ENCODE data around the gene PRDX6.

Gene PRDX6

DNA sequence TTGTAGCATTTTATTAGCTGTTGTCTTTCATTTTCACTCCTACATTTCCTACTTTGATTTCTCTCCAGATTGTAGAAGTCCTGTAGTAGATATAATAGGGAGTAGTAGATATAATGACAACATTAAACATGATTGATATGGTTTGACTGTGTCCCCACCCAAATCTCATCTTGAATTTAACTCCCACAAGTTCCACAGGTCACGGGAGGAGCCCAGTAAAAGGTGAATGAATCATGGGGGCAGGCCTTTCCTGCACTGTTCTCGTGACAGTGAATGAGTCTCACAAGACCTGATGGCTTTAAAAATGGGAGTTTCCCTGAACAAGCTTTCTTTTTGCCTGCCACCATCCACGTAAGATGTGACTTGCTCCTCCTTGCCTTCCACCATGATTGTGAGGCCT lies 7.5 kb upstream of the PRDX6 start:
- ChIA-PET CTCF (no interaction called here), POLR2A (no interaction called here)
- H3K36me3 ChIP-seq (ENCODE audit: control insufficient read depth in 2 of 2, insufficient read depth in 1 of 2, low read length in 2 of 2) = peaks cover 0 to 4% of the 10 kb centered on the region in 2 experiments; a peak in 1 of 3 replicates
- H3K9me3 ChIP-seq (ENCODE audit: control insufficient read depth, insufficient read depth, low read depth, low read length) = no peaks in the 10 kb centered on the region
- no peaks in the 10 kb centered on the region for H3K4me1 ChIP-seq (ENCODE audit: control insufficient read depth, insufficient read depth, low read length)
- no peak for TF ChIP-seq ZNF354C (tag by site-specific recombination; IDR thresholded peaks at IDR 0.05; ENCODE audit: borderline replicate concordance, low read depth)
- no peak for TF ChIP-seq ZNF223 (tag by site-specific recombination; IDR thresholded peaks at IDR 0.05)
- no peak for TF ChIP-seq ZNF830 (tag by site-specific recombination; IDR thresholded peaks at IDR 0.05; ENCODE audit: low read depth)
- TF ChIP-seq, protein P1, sequence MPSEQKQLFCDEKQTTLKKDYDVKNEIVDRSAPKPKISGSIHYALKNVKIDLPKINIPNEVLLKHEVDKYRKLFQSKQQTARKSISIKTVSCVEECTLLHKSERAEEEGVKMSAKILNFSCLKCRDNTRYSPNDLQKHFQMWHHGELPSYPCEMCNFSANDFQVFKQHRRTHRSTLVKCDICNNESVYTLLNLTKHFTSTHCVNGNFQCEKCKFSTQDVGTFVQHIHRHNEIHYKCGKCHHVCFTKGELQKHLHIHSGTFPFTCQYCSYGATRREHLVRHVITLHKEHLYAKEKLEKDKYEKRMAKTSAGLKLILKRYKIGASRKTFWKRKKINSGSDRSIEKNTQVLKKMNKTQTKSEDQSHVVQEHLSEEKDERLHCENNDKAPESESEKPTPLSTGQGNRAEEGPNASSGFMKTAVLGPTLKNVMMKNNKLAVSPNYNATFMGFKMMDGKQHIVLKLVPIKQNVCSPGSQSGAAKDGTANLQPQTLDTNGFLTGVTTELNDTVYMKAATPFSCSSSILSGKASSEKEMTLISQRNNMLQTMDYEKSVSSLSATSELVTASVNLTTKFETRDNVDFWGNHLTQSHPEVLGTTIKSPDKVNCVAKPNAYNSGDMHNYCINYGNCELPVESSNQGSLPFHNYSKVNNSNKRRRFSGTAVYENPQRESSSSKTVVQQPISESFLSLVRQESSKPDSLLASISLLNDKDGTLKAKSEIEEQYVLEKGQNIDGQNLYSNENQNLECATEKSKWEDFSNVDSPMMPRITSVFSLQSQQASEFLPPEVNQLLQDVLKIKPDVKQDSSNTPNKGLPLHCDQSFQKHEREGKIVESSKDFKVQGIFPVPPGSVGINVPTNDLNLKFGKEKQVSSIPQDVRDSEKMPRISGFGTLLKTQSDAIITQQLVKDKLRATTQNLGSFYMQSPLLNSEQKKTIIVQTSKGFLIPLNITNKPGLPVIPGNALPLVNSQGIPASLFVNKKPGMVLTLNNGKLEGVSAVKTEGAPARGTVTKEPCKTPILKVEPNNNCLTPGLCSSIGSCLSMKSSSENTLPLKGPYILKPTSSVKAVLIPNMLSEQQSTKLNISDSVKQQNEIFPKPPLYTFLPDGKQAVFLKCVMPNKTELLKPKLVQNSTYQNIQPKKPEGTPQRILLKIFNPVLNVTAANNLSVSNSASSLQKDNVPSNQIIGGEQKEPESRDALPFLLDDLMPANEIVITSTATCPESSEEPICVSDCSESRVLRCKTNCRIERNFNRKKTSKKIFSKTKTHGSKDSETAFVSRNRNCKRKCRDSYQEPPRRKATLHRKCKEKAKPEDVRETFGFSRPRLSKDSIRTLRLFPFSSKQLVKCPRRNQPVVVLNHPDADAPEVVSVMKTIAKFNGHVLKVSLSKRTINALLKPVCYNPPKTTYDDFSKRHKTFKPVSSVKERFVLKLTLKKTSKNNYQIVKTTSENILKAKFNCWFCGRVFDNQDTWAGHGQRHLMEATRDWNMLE (tag by site-specific recombination; conservative IDR thresholded peaks at IDR 0.05; ENCODE audit: low read depth) = no peak
- TF ChIP-seq SCRT2 (tag by site-specific recombination; IDR thresholded peaks at IDR 0.05) = no peak
- TF ChIP-seq ZNF610 (tag by site-specific recombination; IDR thresholded peaks at IDR 0.05; ENCODE audit: borderline replicate concordance) = no peak
- TF ChIP-seq, protein P2, sequence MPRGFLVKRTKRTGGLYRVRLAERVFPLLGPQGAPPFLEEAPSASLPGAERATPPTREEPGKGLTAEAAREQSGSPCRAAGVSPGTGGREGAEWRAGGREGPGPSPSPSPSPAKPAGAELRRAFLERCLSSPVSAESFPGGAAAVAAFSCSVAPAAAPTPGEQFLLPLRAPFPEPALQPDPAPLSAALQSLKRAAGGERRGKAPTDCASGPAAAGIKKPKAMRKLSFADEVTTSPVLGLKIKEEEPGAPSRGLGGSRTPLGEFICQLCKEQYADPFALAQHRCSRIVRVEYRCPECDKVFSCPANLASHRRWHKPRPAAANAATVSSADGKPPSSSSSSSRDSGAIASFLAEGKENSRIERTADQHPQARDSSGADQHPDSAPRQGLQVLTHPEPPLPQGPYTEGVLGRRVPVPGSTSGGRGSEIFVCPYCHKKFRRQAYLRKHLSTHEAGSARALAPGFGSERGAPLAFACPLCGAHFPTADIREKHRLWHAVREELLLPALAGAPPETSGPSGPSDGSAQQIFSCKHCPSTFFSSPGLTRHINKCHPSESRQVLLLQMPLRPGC (tag by site-specific recombination; IDR thresholded peaks at IDR 0.05) = no peak
- no peak for TF ChIP-seq GFI1B (tag by site-specific recombination; IDR thresholded peaks at IDR 0.05)
- TF ChIP-seq, protein P3, sequence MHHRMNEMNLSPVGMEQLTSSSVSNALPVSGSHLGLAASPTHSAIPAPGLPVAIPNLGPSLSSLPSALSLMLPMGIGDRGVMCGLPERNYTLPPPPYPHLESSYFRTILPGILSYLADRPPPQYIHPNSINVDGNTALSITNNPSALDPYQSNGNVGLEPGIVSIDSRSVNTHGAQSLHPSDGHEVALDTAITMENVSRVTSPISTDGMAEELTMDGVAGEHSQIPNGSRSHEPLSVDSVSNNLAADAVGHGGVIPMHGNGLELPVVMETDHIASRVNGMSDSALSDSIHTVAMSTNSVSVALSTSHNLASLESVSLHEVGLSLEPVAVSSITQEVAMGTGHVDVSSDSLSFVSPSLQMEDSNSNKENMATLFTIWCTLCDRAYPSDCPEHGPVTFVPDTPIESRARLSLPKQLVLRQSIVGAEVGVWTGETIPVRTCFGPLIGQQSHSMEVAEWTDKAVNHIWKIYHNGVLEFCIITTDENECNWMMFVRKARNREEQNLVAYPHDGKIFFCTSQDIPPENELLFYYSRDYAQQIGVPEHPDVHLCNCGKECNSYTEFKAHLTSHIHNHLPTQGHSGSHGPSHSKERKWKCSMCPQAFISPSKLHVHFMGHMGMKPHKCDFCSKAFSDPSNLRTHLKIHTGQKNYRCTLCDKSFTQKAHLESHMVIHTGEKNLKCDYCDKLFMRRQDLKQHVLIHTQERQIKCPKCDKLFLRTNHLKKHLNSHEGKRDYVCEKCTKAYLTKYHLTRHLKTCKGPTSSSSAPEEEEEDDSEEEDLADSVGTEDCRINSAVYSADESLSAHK (tag by site-specific recombination; IDR thresholded peaks at IDR 0.05) = no peak
- TF ChIP-seq ZSCAN23 (tag by site-specific recombination; IDR thresholded peaks at IDR 0.05) = no peak
- TF ChIP-seq ZNF561 (tag by site-specific recombination; IDR thresholded peaks at IDR 0.05; ENCODE audit: borderline replicate concordance) = no peak
- no peak for TF ChIP-seq ZNF530 (tag by site-specific recombination; IDR thresholded peaks at IDR 0.05; ENCODE audit: low read depth)
- no peak for TF ChIP-seq WT1 (tag by site-specific recombination; IDR thresholded peaks at IDR 0.05)
- no peak for TF ChIP-seq OSR2 (tag by site-specific recombination; IDR thresholded peaks at IDR 0.05)
- no peak for TF ChIP-seq ZXDB (tag by site-specific recombination; IDR thresholded peaks at IDR 0.05)
- no peak for TF ChIP-seq YY1 (tag by site-specific recombination; IDR thresholded peaks at IDR 0.05)
- TF ChIP-seq SP7 (tag by site-specific recombination; IDR thresholded peaks at IDR 0.05) = no peak
- TF ChIP-seq, protein P4, sequence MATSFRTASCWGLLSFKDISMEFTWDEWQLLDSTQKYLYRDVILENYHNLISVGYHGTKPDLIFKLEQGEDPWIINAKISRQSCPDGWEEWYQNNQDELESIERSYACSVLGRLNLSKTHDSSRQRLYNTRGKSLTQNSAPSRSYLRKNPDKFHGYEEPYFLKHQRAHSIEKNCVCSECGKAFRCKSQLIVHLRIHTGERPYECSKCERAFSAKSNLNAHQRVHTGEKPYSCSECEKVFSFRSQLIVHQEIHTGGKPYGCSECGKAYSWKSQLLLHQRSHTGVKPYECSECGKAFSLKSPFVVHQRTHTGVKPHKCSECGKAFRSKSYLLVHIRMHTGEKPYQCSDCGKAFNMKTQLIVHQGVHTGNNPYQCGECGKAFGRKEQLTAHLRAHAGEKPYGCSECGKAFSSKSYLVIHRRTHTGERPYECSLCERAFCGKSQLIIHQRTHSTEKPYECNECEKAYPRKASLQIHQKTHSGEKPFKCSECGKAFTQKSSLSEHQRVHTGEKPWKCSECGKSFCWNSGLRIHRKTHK (tag by site-specific recombination; IDR thresholded peaks at IDR 0.05) = no peak
- no peak for TF ChIP-seq GLI2 (tag by site-specific recombination; IDR thresholded peaks at IDR 0.05; ENCODE audit: borderline replicate concordance, low read depth)
- no peak overlapping the region for H3K27ac ChIP-seq (ENCODE audit: extremely low read depth, low read depth, low read length)
- H3K4me3 ChIP-seq (ENCODE audit: low read depth, low read length) = no peak overlapping the region
